GM12878 (cell line): ENCODE measurements around the gene SIL1. TPM values are rescaled to one million over a fixed set of nuclear protein-coding genes. Genes with fewer than 3 reads are reported as not detected.

Experiments used
- ATAC-seq: fragments of 200-7000 bp; cut with Tn5 transposase; 3 replicates; pipeline ENCODE4 v1.9.1; 2020; ENCODE audit warnings: mild to moderate bottlenecking, moderate library complexity
- BruUV-seq: library from RNA; stranded (reverse); fragments of 400-500 nt; replicated peaks from 2 replicates; lab custom pipeline; 2021; lab: Mats Ljungman, UMichigan
- CTCF ChIA-PET: fragments of 300-600 bp; sonication (Branson Sonifier 250); formaldehyde crosslinking; extraction: SDS; loops from one replicate; lab custom pipeline; 2021; ENCODE audit warnings: inconsistent platforms; lab: Yijun Ruan, JAX
- POLR2A ChIA-PET: fragments of 350-600 bp; formaldehyde crosslinking; extraction: SDS; loops from one replicate; lab custom pipeline; 2021; ENCODE audit warnings: inconsistent platforms; lab: Charles Lee
- RAD21 ChIA-PET: fragments of 300-600 bp; sonication (Branson Sonifier 250); formaldehyde crosslinking; loops from one replicate; lab custom pipeline; 2023; ENCODE audit warnings: antibody characterized with exemption; ENCODE audit not compliant: unreplicated experiment; lab: Charles Lee
- SMC1A ChIA-PET: fragments of 300-600 bp; sonication (Branson Sonifier 250); formaldehyde crosslinking; loops from one replicate; lab custom pipeline; 2023; ENCODE audit not compliant: unreplicated experiment, uncharacterized antibody; lab: Charles Lee
- DNase-seq: peaks from one replicate; pipeline ENCODE4 v3.0.0-alpha.2; 2011; ENCODE audit warnings: low read depth, low spot score
- FAIRE-seq: peaks from 3 replicates; lab custom pipeline; 2011; peaks lifted over from hg19 to GRCh38; lab: Jason Lieb, UNC
- H2AFZ ChIP-seq: 2 replicates; pipeline ENCODE4 v1.6.0; 2011; ENCODE audit warnings: low read depth, low read length, control low read depth; ENCODE audit not compliant: control insufficient read depth
- H3K27ac ChIP-seq: 2 replicates; pipeline ENCODE4 v1.5.1; 2011; ENCODE audit warnings: control low read depth; ENCODE audit not compliant: control insufficient read depth, insufficient read depth
- H3K27me3 ChIP-seq, 2 experiments: replicated peaks in 1 of 2; 2 replicates each; pipeline versions ENCODE4 v1.6.0 to v1.6.1; 2011; ENCODE audit warnings: low read length in 1 of 2; ENCODE audit not compliant: control insufficient read depth in 2 of 2, insufficient read depth in 2 of 2
- H3K36me3 ChIP-seq, 2 experiments: 2 replicates each; pipeline ENCODE4 v1.5.1; 2011; ENCODE audit warnings: low read length in 1 of 2; ENCODE audit not compliant: control insufficient read depth in 2 of 2, insufficient read depth in 2 of 2
- H3K4me1 ChIP-seq: 2 replicates; pipeline ENCODE4 v1.6.1; 2011; ENCODE audit warnings: mild to moderate bottlenecking, low read length, moderate library complexity, mixed read lengths; ENCODE audit not compliant: control insufficient read depth, insufficient read depth
- H3K4me2 ChIP-seq: 2 replicates; pipeline ENCODE4 v1.6.0; 2011; ENCODE audit warnings: control low read depth; ENCODE audit not compliant: control insufficient read depth, insufficient read depth
- H3K4me3 ChIP-seq: fragments of 200-600 bp; sonication (generic); 2 replicates; pipeline ENCODE4 v1.5.1; 2016
- H3K79me2 ChIP-seq: 2 replicates; pipeline ENCODE4 v1.6.0; 2011; ENCODE audit warnings: low read length; ENCODE audit not compliant: control insufficient read depth, insufficient read depth
- H3K9ac ChIP-seq: 2 replicates; pipeline ENCODE4 v1.8.0; 2011; ENCODE audit warnings: low read length, control low read depth, mixed read lengths; ENCODE audit not compliant: control insufficient read depth, insufficient read depth
- H3K9me3 ChIP-seq: replicated peaks from 3 replicates; pipeline ENCODE4 v1.5.1; 2011; ENCODE audit warnings: mild to moderate bottlenecking, low read length; ENCODE audit not compliant: control insufficient read depth, insufficient read depth
- H4K20me1 ChIP-seq: 2 replicates; pipeline ENCODE4 v1.6.0; 2011; ENCODE audit not compliant: control insufficient read depth, insufficient read depth
- BCL11A ChIP-seq: IDR thresholded peaks from 2 replicates; pipeline ENCODE4 v1.6.1; 2011; ENCODE audit warnings: low read depth, low read length
- CHD4 ChIP-seq: fragments of 200-600 bp; sonication (generic); IDR thresholded peaks from 2 replicates; pipeline ENCODE4 v1.6.1; 2016; ENCODE audit warnings: mild to moderate bottlenecking
- EP300 ChIP-seq, 2 experiments: fragments of 150-350 bp in 1 of 2; IDR thresholded peaks; 2 replicates each; pipeline ENCODE4 v1.6.1; 2011 to 2012; ENCODE audit warnings: low read depth in 2 of 2, low read length in 2 of 2, borderline replicate concordance in 1 of 2, improper control_type of control experiment in 1 of 2, inconsistent platforms in 1 of 2; ENCODE audit not compliant: control insufficient read depth in 1 of 2
- FOXK2 ChIP-seq: fragments of 450-650 bp; IDR thresholded peaks from 2 replicates; pipeline ENCODE4 v1.6.1; 2017; ENCODE audit warnings: mild to moderate bottlenecking, moderate library complexity
- HDAC2 ChIP-seq: fragments of 200-600 bp; sonication (generic); IDR thresholded peaks from 2 replicates; pipeline ENCODE4 v1.6.1; 2017
- MTA2 ChIP-seq: fragments of 450-650 bp; IDR thresholded peaks from 2 replicates; pipeline ENCODE4 v1.6.1; 2016; ENCODE audit warnings: low read depth, mild to moderate bottlenecking, moderate library complexity
- NFXL1 ChIP-seq: fragments of 450-650 bp; IDR thresholded peaks from 2 replicates; pipeline ENCODE4 v1.6.1; 2017; ENCODE audit warnings: antibody characterized with exemption, mild to moderate bottlenecking, borderline replicate concordance
- NR2F1 ChIP-seq: fragments of 450-650 bp; conservative IDR thresholded peaks from 2 replicates; pipeline ENCODE4 v1.6.1; 2017; ENCODE audit warnings: mild to moderate bottlenecking
- SMARCA5 ChIP-seq: fragments of 450-650 bp; IDR thresholded peaks from 2 replicates; pipeline ENCODE4 v1.6.1; 2017; ENCODE audit warnings: mild to moderate bottlenecking
- STAT1 ChIP-seq: fragments of 450-650 bp; conservative IDR thresholded peaks from 2 replicates; pipeline ENCODE4 v1.6.1; 2014; ENCODE audit warnings: antibody characterized with exemption, mild to moderate bottlenecking
- ZNF274 ChIP-seq: IDR thresholded peaks from one replicate; pipeline ENCODE4 v1.8.0; 2011; ENCODE audit not compliant: insufficient read length, insufficient read depth
- ZSCAN29 ChIP-seq: fragments of 450-650 bp; IDR thresholded peaks from 2 replicates; pipeline ENCODE4 v1.6.1; 2017; ENCODE audit warnings: mild to moderate bottlenecking, moderate library complexity
- WGBS: methylation state at CpG from one replicate; pipeline ENCODE4 v1.1.6; 2016; ENCODE audit warnings: low lambda C conversion rate; ENCODE audit not compliant: insufficient replicate concordance, insufficient coverage; ENCODE audit errors: missing lambda C conversion rate; 5-methylcytosine and 5-hydroxymethylcytosine counted together
- in situ Hi-C: fragments of 300-500 bp; cut with MboI; formaldehyde crosslinking; loops from 9 replicates; pipeline ENCODE4 v1.14.3; 2018; ENCODE audit warnings: mixed read lengths
- intact Hi-C: fragments of 100-400 bp; cut with micrococcal nuclease; formaldehyde crosslinking; loops from one replicate; pipeline ENCODE4 v1.14.2; 2022; ENCODE audit not compliant: unreplicated experiment
- polyA plus RNA-seq, 11 experiments: library from polyadenylated mRNA; depleted of rRNA in 4 of 11; unstranded in 6 of 11; stranded (reverse) in 5 of 11; fragments of >200 nt; fragmentation: Nextera tagmentation in 4 of 11; fragmentation: Illumina TruSeq in 1 of 11; extraction: Ambion mirVana in 4 of 11; extraction: Trizol in 1 of 11; gene quantifications; 1 replicate in 1 of 11; 2 replicates in 10 of 11; pipeline versions ENCODE4 v1.2.1 to v1.2.3, GENCODE V29; 2011 to 2016; ENCODE audit warnings: inconsistent platforms in 2 of 11, missing spikeins in 2 of 11, low read depth in 1 of 11
- total RNA-seq, 4 experiments: library from RNA; depleted of rRNA in 3 of 4; stranded (reverse); fragments of >200 nt in 3 of 4; fragmentation: Illumina TruSeq in 1 of 4; extraction: Trizol in 1 of 4; gene quantifications; 2 replicates each; pipeline versions ENCODE4 v1.2.1 to v1.2.3, GENCODE V29; 2013 to 2021

Gene SIL1
- total and polyA plus RNA-seq, 10 of the 15 experiments (the other 5 are each of a cell fraction or from before 2014, with no cell fraction given): 4.1 to 49.8 (median 29.4) TPM

DNA sequence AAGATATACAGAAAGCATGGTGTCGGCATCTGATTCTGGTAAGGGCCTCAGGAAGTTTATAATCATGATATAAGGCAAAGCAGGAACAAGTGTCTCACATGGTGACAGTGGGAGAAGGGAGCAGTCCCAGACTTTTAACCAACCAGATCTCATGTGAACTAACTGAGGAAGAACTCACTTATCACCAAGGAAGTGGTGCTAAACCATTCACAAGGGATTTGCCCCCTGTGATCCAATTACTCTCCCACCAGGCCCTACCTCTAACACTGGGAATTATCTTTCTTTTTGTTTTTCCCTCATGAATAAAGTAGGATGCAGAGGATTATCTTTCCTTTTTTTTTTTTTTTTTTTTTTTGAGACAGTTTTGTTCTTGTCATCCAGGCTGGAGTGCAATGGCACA is 199.6 kb downstream of the SIL1 start:
- H3K4me1 ChIP-seq: no peaks in the 10 kb centered on the region
- no peak overlapping the region for H3K9ac ChIP-seq
- intact Hi-C loops (no loop called here), in situ Hi-C loops (no loop called here)
- H3K4me2 ChIP-seq: no peak overlapping the region
- BruUV-seq: no TSS peak
- whole genome bisulfite sequencing: 100% methylated on average over 1 of the region's 1 CpG
- no peaks in the 10 kb centered on the region for H4K20me1 ChIP-seq
- RAD21 ChIA-PET: no interaction called here
- H3K79me2 ChIP-seq: no peaks in the 10 kb centered on the region
- SMC1A ChIA-PET: interaction anchor here (0.9 kb wide), 1 partner anchor 119 kb away, joined by 3 read pairs; no protein-coding TSS in a partner anchor
- TF ChIP-seq CHD4 (no peak), HDAC2 (no peak), BCL11A (no peak), ZSCAN29 (no peak), SMARCA5 (no peak), STAT1 (no peak), NFXL1 (no peak), MTA2 (no peak), ZNF274 (no peak), FOXK2 (no peak), EP300 (IDR thresholded peaks at IDR 0.05; ENCODE audit: borderline replicate concordance in 1 of 2, control insufficient read depth in 1 of 2, low read depth in 2 of 2, low read length in 2 of 2) (no peak), NR2F1 (no peak)
- DNase-seq (no peak), ATAC-seq (no peak), FAIRE-seq (no peak)
- POLR2A ChIA-PET: interaction anchor here (0.6 to 0.7 kb wide), 2 partner anchors 24 to 73 kb away, joined by 4 to 7 read pairs; no protein-coding TSS in a partner anchor
- CTCF ChIA-PET: no interaction called here
- H3K36me3 ChIP-seq: no peaks in the 10 kb centered on the region
- no peak overlapping the region for H3K4me3 ChIP-seq
- H2AFZ ChIP-seq: no peak overlapping the region
- no peaks in the 10 kb centered on the region for H3K9me3 ChIP-seq
- H3K27ac ChIP-seq: no peak overlapping the region
- no peaks in the 10 kb centered on the region for H3K27me3 ChIP-seq
